NK-92 treated with Interleukin-12 subunit alpha and Interleukin-12 subunit beta, amount 100 ng/mL, for 24 hours (cell line): ENCODE data around the gene WDR93.
"Not testable (repeated sequence)": the region's sequence is repeated elsewhere in the genome, so short reads cannot be mapped to it uniquely, and the experiment has no call there.

Source experiments
- DNase-seq: peaks from one replicate; lab custom pipeline; 2025; lab: John Stamatoyannopoulos, UW

The WDR93 gene

GRCh38 chr15:89770041-89770440 is 79.4 kb downstream of the WDR93 start:
- DNase-seq, result no peak

GRCh38 chr15:89772932-89773583 is 82.4 kb downstream of the WDR93 start:
- no peak for DNase-seq

GRCh38 chr15:89774492-89774891 is 83.9 kb downstream of the WDR93 start:
- DNase-seq, result no peak

- no peak for DNase-seq
Observed at GRCh38 chr15:89775815-89776214, 85.2 kb downstream of the WDR93 start.

- no peak for DNase-seq
Observed at GRCh38 chr15:89776274-89777072, 85.9 kb downstream of the WDR93 start, which contains the start of gene MESP2. TSS of gene MESP2 (plus strand) at chr15:89776332. CDS start at chr15:89776358, 26 bp downstream.

- no peak for DNase-seq
Observed at GRCh38 chr15:89777073-89777751, 86.6 kb downstream of the WDR93 start.

GRCh38 chr15:89777782-89778380 is 87.3 kb downstream of the WDR93 start:
- DNase-seq, result no peak

- no peak for DNase-seq
Observed at GRCh38 chr15:89778861-89779260, 88.2 kb downstream of the WDR93 start.

- DNase-seq, result no peak
Observed at GRCh38 chr15:89780601-89781000, 90.0 kb downstream of the WDR93 start.

GRCh38 chr15:89781055-89781454 is 90.4 kb downstream of the WDR93 start:
- DNase-seq, result peak; percentile 20

GRCh38 chr15:89781891-89782618 is 91.4 kb downstream of the WDR93 start:
- no peak for DNase-seq

- DNase-seq, result not testable (repeated sequence)
Observed at GRCh38 chr15:89782619-89782950, 92.0 kb downstream of the WDR93 start.

- no peak for DNase-seq
Observed at GRCh38 chr15:89783111-89783860, 92.7 kb downstream of the WDR93 start.

GRCh38 chr15:89783861-89784685 is 93.5 kb downstream of the WDR93 start:
- no peak for DNase-seq

- no peak for DNase-seq
Observed at GRCh38 chr15:89784686-89784960, 94.0 kb downstream of the WDR93 start.

- no peak for DNase-seq
Observed at GRCh38 chr15:89785064-89785773, 94.6 kb downstream of the WDR93 start.

- DNase-seq, result no peak
Observed at GRCh38 chr15:89785774-89786140, 95.1 kb downstream of the WDR93 start.

GRCh38 chr15:89787944-89788343 is 97.3 kb downstream of the WDR93 start:
- DNase-seq, result no peak

- not testable (repeated sequence) for DNase-seq
Observed at GRCh38 chr15:89788585-89788984, 98.0 kb downstream of the WDR93 start.

- DNase-seq, result no peak
Observed at GRCh38 chr15:89790206-89790605, 99.6 kb downstream of the WDR93 start.
